GM21723 (cell line): ENCODE measurements around the gene HLA-E.
A peak's percentile ranks its signal among the peaks of the same experiment; 100 is the strongest.
"Not testable (repeated sequence)": the region's sequence is repeated elsewhere in the genome, so short reads cannot be mapped to it uniquely, and the experiment has no call there.

Experiments used
- ATAC-seq: cut with Tn5 transposase; IDR thresholded peaks from one replicate; pipeline ENCODE4 v1.9.1; 2021; ENCODE audit warnings: mild to moderate bottlenecking, moderate library complexity; ENCODE audit not compliant: unreplicated experiment

The HLA-E gene

GRCh38 chr6:30480536-30481156 lies 8.7 kb upstream of the HLA-E start:
- no peak for ATAC-seq

- ATAC-seq: no peak
Measured at GRCh38 chr6:30481211-30481964, 7.9 kb upstream of the HLA-E start.

GRCh38 chr6:30481965-30482644 lies 7.2 kb upstream of the HLA-E start:
- ATAC-seq: peak; percentile 74

- ATAC-seq: no peak
Measured at GRCh38 chr6:30483677-30484279, 5.5 kb upstream of the HLA-E start.

GRCh38 chr6:30485236-30485635 lies 4.1 kb upstream of the HLA-E start:
- ATAC-seq: no peak

GRCh38 chr6:30487926-30488325 lies 1.4 kb upstream of the HLA-E start:
- ATAC-seq: no peak

- ATAC-seq: not testable (repeated sequence)
Measured at GRCh38 chr6:30488697-30489080, 620 bp upstream of the HLA-E start.

- ATAC-seq: peak; percentile 42
Measured at GRCh38 chr6:30490026-30490876, 942 bp downstream of the HLA-E start.

GRCh38 chr6:30491291-30491953 lies 2.1 kb downstream of the HLA-E start:
- ATAC-seq: not testable (repeated sequence)

- no peak for ATAC-seq
Measured at GRCh38 chr6:30491991-30492952, 3.0 kb downstream of the HLA-E start.

- no peak for ATAC-seq
Measured at GRCh38 chr6:30493643-30494250, 4.4 kb downstream of the HLA-E start.

- no peak for ATAC-seq
Measured at GRCh38 chr6:30494291-30494861, 5.1 kb downstream of the HLA-E start.

GRCh38 chr6:30495060-30495459 lies 5.8 kb downstream of the HLA-E start:
- ATAC-seq: not testable (repeated sequence)

GRCh38 chr6:30495993-30496392 lies 6.7 kb downstream of the HLA-E start:
- no peak for ATAC-seq

GRCh38 chr6:30497261-30497599 lies 7.9 kb downstream of the HLA-E start:
- ATAC-seq: not testable (repeated sequence)

GRCh38 chr6:30497714-30498113 lies 8.4 kb downstream of the HLA-E start:
- ATAC-seq: no peak

GRCh38 chr6:30498705-30499104 lies 9.4 kb downstream of the HLA-E start:
- ATAC-seq: not testable (repeated sequence)
